HepG2 (cell line): ENCODE results near the gene RNASE12. TPM values are rescaled to one million over a fixed set of nuclear protein-coding genes. Genes with fewer than 3 reads are reported as not detected.

Source experiments
- ATF5 ChIP-seq: sonication (generic); formaldehyde crosslinking; IDR thresholded peaks from 2 replicates; pipeline ENCODE4 v1.4.0; 2020; ENCODE audit warnings: mild to moderate bottlenecking, low read depth, missing genetic modification reagents
- BRF2 ChIP-seq: sonication (generic); formaldehyde crosslinking; IDR thresholded peaks from 2 replicates; pipeline ENCODE4 v1.8.1; 2022; ENCODE audit warnings: mild to moderate bottlenecking, missing genetic modification reagents
- CEBPZ ChIP-seq: IDR thresholded peaks from 2 replicates; pipeline ENCODE4 v1.6.1; 2012; ENCODE audit warnings: low read length, improper control_type of control experiment
- ELF3 ChIP-seq: IDR thresholded peaks from 2 replicates; pipeline ENCODE4 v1.6.1; 2016; ENCODE audit warnings: missing genetic modification reagents, missing compliant biosample characterization
- EP300 ChIP-seq, 3 experiments: sonication (generic) in 1 of 3; formaldehyde crosslinking in 1 of 3; IDR thresholded peaks; 2 replicates each; pipeline versions ENCODE4 v1.5.1 to v1.6.1; 2011 to 2020; ENCODE audit warnings: low read depth in 2 of 3, low read length in 2 of 3, borderline replicate concordance in 1 of 3, improper control_type of control experiment in 1 of 3, mild to moderate bottlenecking in 1 of 3, missing genetic modification reagents in 1 of 3, moderate library complexity in 1 of 3
- FOXC1 ChIP-seq: sonication (generic); formaldehyde crosslinking; IDR thresholded peaks from 2 replicates; pipeline ENCODE4 v1.8.0; 2022; ENCODE audit warnings: mild to moderate bottlenecking, missing genetic modification reagents, borderline replicate concordance
- GABPA ChIP-seq, 2 experiments: IDR thresholded peaks; 2 replicates each; pipeline ENCODE4 v1.6.1; 2011 to 2016; ENCODE audit warnings: low read depth in 2 of 2, low read length in 1 of 2, missing biosample characterization in 1 of 2, missing genetic modification characterization in 1 of 2
- HBP1 ChIP-seq: IDR thresholded peaks from 2 replicates; pipeline ENCODE4 v1.6.1; 2016; ENCODE audit warnings: low read depth, control low read depth
- HES4 ChIP-seq: sonication (generic); formaldehyde crosslinking; IDR thresholded peaks from 2 replicates; pipeline ENCODE4 v1.9.0; 2021; ENCODE audit warnings: mild to moderate bottlenecking, missing genetic modification reagents, borderline replicate concordance
- KDM3A ChIP-seq: IDR thresholded peaks from 2 replicates; pipeline ENCODE4 v1.6.1; 2018; ENCODE audit warnings: low read depth, missing compliant biosample characterization
- POLR2AphosphoS2 ChIP-seq: IDR thresholded peaks from 2 replicates; pipeline ENCODE4 v1.6.1; 2011; ENCODE audit warnings: low read depth, low read length, improper control_type of control experiment
- SIX1 ChIP-seq: sonication (generic); formaldehyde crosslinking; IDR thresholded peaks from 2 replicates; pipeline ENCODE4 v1.4.0; 2020; ENCODE audit warnings: missing genetic modification reagents, borderline replicate concordance
- TERF1 ChIP-seq: sonication (generic); formaldehyde crosslinking; IDR thresholded peaks from 2 replicates; pipeline ENCODE4 v1.8.0; 2022; ENCODE audit warnings: mild to moderate bottlenecking, missing genetic modification reagents, moderate library complexity
- ZGPAT ChIP-seq: IDR thresholded peaks from 2 replicates; pipeline ENCODE4 v1.6.1; 2016; ENCODE audit warnings: mild to moderate bottlenecking
- ZNF530 ChIP-seq: sonication (generic); formaldehyde crosslinking; IDR thresholded peaks from 2 replicates; pipeline ENCODE4 v1.5.0; 2020; ENCODE audit warnings: low read depth, mild to moderate bottlenecking, missing genetic modification reagents
- ZNF605 ChIP-seq: sonication (generic); formaldehyde crosslinking; IDR thresholded peaks from 2 replicates; pipeline ENCODE4 v1.8.0; 2022; ENCODE audit warnings: mild to moderate bottlenecking, missing genetic modification reagents
- ZNF616 ChIP-seq: sonication (generic); formaldehyde crosslinking; IDR thresholded peaks from 2 replicates; pipeline ENCODE4 v1.5.0; 2020; ENCODE audit warnings: low read depth, mild to moderate bottlenecking, missing genetic modification reagents
- polyA plus RNA-seq, 8 experiments: library from polyadenylated mRNA; depleted of rRNA in 3 of 8; stranded (reverse) in 7 of 8; unstranded in 1 of 8; fragments of >200 nt; fragmentation: Illumina TruSeq in 4 of 8; extraction: Trizol in 4 of 8; gene quantifications; 2 replicates each; pipeline versions ENCODE4 v1.2.1 to v1.2.3, GENCODE V29; 2011 to 2016; ENCODE audit warnings: low read depth in 4 of 8, missing spikeins in 1 of 8, mixed read lengths in 1 of 8; ENCODE audit not compliant: insufficient read depth in 1 of 8
- total RNA-seq, 5 experiments: library from RNA; depleted of rRNA; stranded (reverse); fragments of >200 nt; fragmentation: Illumina TruSeq; extraction: Trizol; gene quantifications; 2 replicates each; pipeline ENCODE4 v1.2.3, GENCODE V29; 2016; ENCODE audit warnings: low read depth in 1 of 5

Gene RNASE12
- total and polyA plus RNA-seq, 2 of the 13 experiments (the other 11 are each of a cell fraction or from before 2014, with no cell fraction given): not detected

- TF ChIP-seq EP300 (IDR thresholded peaks at IDR 0.05; ENCODE audit: low read depth in 2 of 2, low read length in 2 of 2) (peak in 1 of 2 experiments; percentile 30; a peak in 1 of 4 replicates), EP300 (CRISPR knock-in tag; IDR thresholded peaks at IDR 0.05; ENCODE audit: borderline replicate concordance) (no peak; the same call in 1 of the 2 replicates), HES4 (CRISPR knock-in tag) (no peak), ZNF530 (CRISPR knock-in tag) (no peak; the same call in 1 of the 2 replicates), ZNF605 (peak; percentile 94), GABPA (IDR thresholded peaks at IDR 0.05; ENCODE audit: low read depth, low read length) (no peak), GABPA (CRISPR knock-in tag; IDR thresholded peaks at IDR 0.05; ENCODE audit: low read depth) (peak; percentile 32; the same call in 1 of the 2 replicates), CEBPZ (no peak), ZGPAT (CRISPR knock-in tag) (peak; percentile 98), KDM3A (peak; percentile 71; the same call in 1 of the 2 replicates), TERF1 (CRISPR knock-in tag) (0 out of 2 replicates have a peak, but pooled peaks have one; percentile 53), FOXC1 (peak; percentile 95), SIX1 (CRISPR knock-in tag) (peak; percentile 37), POLR2AphosphoS2 (no peak), HBP1 (CRISPR knock-in tag) (peak; percentile 33), ATF5 (CRISPR knock-in tag) (peak; percentile 79; the same call in 1 of the 2 replicates), ELF3 (peak; percentile 73), BRF2 (peak; percentile 94), ZNF616 (no peak)
Measured at GRCh38 chr14:20613094-20614037, 22.2 kb upstream of the RNASE12 start (continued).
